Medulla oblongata (tissue), 1 donor: Measurements from ENCODE around the gene DTNBP1.

Source experiments
- DNase-seq: peaks from one replicate; pipeline ENCODE4 v3.0.0-alpha.2; 2015; ENCODE audit errors: extremely low spot score

The DTNBP1 gene

DNA sequence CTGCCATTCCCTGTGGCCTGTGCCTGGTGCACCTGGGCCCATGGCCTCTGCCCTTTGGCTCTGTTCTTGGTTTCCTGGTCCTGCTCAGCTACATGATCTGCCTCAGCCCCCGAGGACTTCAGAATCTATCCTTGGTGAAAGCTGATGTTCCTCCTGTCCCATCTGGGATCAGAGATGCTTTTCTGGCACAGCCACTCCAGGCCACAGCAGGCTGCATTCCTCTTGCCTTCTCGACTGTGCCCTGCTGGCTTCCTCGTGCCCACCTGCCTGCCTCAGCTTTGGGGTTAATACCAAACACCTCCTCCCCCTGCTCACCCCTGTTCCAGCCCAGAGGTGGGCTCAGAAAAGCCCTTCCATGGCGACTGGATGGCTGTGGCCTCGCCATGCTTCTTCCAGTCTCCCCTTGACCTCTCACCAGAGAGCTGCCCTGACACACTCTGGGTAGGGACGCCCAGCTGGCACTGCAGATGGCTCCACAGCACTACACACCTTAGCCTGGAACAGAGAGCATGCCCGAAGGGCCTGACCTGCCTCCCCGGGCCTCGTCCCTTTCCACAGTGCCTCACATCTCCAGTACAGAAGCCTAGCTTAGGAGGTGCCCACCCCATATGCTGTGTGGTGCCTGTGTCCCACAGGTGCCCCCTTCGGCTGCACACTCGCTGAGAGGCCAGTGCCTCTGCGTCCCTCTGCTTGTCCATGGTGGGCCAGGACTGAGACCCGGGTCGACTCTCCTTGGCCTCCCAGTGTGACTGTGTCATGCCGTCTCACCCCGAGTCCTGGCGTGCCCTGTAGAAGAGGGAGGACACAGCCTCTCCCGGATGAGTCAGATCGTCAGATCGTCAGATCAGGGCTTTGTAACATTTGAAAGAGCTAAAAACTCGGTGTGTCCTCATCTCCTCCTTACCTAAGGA lies 148.8 kb downstream of the DTNBP1 start:
- no peak for DNase-seq

DNA sequence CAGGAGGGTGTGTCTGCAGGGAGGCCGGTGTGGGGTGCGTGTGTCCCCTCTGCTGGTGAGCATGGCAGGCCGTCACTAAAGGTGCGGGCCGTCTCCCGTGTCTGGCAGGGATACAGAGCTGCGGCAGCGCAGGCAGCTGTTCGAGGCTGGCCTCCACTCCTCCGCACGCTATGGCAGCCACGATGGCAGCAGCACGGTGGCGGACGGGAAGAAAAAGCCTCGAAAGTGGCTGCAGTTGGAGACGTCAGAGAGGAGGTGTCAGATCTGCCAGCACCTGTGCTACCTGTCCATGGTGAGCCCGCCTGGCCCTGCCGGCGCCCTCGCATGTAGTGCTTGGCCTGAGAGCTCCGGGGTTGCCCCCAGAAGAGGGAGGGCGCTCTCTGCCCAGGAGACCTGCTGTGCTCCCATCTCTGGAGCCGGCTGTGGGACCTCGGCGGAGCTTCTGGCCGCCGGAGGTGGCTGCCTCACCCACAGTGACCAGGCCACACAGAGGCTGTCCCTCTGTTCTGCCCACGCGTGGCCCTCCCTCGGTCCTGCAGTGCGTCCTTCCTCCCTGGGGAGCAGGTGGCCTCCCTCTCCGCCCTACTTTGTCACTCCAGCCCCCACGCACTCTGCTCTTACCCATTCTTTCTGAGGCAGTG lies 149.6 kb downstream of the DTNBP1 start:
- DNase-seq: no peak

DNA sequence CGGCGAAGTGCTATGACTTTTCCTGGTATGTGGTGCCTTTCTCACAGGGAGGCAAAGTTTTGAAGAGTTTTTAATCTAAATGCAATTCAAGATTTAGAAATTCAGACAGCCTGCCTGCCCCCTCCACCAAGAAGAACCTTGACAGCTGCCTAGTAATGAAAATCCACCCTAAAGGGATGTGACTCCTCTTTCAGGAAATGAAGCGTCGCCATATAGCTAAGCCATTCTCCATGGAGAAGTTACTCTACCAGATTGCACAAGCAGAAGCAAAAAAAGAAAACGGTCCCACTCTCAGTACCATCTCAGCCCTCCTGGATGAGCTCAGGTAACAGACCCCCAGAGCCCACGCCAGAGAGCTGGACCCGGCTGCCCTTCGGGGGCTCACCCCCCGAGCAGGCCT lies 150.1 kb downstream of the DTNBP1 start:
- DNase-seq: no peak

GRCh38 chr6:15512126-15512525 lies 150.7 kb downstream of the DTNBP1 start:
- no peak for DNase-seq

DNA sequence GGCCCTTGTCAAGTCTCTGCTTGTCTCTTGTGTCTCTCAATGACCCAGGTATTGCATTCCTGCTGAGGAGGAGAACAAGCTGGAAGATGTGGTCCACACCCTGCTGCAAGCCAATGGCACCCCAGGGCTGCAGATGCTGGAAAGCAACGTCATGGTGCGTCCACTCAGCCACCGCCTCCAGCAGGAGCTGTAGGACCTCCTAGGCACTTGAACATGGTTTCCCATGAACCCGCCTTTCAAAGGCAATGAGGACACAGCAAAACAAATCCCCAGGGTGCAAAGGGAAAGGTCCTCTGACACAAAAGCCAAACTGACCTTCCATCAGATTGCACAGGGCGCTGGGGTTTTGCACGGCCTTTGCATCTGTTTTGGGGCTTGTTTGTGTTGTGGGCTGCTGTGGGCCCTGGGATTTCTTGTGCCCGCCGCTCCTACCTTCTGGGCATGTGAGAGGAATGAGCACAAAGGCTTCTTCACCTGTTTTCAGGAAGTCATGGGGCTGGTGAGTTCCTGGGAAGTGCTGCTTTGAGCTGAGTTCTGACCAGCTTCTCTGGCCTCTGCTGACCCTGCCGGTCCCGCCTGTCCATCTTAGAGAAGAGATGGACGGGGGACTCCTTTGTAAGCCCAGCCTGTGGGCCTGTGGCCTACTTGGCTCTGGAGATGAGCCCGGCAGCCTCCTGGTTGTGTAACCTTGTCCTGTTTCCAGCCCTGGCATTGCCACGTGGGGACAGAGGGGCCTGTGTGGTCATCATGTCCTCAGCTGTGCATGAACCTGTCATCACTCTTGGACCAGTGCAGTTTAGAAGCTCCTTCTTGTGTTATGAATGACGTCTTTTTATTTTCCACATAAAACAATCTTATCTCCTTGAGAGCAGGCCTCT lies 151.3 kb downstream of the DTNBP1 start:
- DNase-seq: no peak

- DNase-seq: no peak
Measured at GRCh38 chr6:15510536-15511247, 152.1 kb downstream of the DTNBP1 start.

GRCh38 chr6:15510121-15510520 lies 152.7 kb downstream of the DTNBP1 start:
- no peak for DNase-seq

DNA sequence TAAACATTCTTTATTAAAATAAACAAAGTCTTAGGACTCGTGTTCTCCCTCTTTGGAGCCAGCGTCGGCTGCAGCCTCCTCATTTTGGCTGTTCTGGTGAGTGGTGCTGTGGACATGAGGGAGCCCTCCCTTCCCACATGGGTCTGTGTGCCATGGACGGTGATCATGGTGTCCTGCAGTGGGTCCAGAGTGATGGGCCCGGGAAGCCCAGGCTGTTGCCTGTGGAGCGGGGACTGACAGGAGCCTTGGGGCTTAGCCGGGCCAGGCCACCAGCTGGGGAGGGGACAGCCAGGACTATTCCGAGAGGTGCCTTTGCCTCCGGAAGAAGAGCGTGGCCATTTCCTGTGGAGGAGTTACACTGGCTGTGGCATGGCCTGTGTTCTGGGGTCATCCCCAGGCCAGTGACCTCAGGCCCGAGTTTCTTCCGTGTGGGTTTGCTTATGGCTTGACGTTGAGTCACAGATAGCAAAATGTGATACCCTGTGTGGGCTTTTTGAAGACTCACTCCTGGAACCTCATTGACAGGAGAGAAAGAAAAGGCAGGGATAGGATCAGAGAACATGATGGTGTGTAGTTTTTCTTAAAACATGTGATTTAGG lies 153.4 kb downstream of the DTNBP1 start:
- DNase-seq: no peak

- no peak for DNase-seq
Measured at GRCh38 chr6:15508931-15509330, 153.9 kb downstream of the DTNBP1 start.

- no peak for DNase-seq
Measured at GRCh38 chr6:15508441-15508871, 154.4 kb downstream of the DTNBP1 start.

- no peak for DNase-seq
Measured at GRCh38 chr6:15507746-15508145, 155.1 kb downstream of the DTNBP1 start.

- no peak for DNase-seq
Measured at GRCh38 chr6:15507221-15507620, 155.6 kb downstream of the DTNBP1 start.

GRCh38 chr6:15506066-15506465 lies 156.8 kb downstream of the DTNBP1 start:
- no peak for DNase-seq

DNA sequence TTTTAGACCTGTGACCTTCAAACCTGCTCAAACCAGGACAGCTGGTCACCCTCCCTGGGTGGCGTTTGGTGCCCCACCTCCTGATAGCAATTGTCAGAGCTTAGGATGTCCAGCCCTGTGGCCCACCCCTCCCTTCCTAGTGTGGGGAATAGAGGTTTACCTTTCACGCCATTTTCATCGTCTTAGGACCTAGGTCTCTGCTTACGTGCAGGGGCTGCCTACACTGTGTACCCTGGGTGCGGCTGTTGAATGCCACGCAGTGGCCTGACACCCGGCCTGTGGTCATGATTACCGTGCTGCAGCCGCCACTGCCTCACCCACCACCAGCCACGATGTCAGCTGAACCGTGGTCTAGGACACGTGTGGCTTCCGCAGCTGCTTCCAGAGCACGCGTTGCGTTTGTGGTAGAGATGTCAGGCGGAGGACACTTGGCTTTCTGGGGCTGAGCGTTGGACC lies 157.3 kb downstream of the DTNBP1 start:
- no peak for DNase-seq

- DNase-seq: peak; percentile 93
Measured at GRCh38 chr6:15504581-15505350, 158.1 kb downstream of the DTNBP1 start.

GRCh38 chr6:15504040-15504495 lies 158.8 kb downstream of the DTNBP1 start:
- DNase-seq: peak; percentile 56

DNA sequence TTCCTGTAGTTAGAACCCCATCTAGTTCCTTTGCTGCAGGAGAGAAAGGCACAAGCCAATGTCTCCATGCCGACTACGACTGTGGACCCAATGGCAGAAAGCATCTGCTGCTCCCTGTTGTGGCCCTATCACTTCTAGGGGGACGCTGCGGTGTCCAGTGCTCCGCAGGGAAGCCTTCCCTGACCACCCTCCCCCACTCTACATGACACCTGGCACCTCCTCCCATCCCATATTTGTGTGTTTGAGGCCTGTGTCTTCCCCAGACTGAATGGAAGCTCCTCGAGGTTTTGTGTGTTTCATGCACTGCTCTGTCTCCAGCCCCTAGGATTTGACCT lies 159.5 kb downstream of the DTNBP1 start:
- DNase-seq: no peak

GRCh38 chr6:15502446-15503345 lies 160.1 kb downstream of the DTNBP1 start:
- DNase-seq: no peak

- peak; percentile 86 for DNase-seq
Measured at GRCh38 chr6:15501826-15502445, 160.9 kb downstream of the DTNBP1 start.
